Measurements from ENCODE around the gene ZBTB40.

Gene ZBTB40

DNA sequence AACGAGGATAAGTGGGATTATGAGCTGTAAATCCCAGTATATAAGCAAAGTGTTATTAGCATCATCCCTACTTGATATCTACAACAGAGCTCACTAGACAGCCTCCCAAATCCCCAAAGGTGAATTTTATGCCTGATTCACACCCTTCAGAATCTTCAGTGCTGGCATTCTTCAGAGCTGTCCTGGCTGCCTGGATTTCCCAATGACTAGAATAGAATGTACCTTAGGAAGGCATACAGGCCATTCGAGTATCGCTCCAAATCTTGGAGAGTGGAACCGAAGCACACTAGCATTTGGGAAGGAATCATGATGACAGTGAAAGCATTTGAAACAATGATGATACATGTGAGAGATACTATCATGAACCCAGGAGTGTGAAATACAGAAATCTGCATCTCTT is 22.3 kb downstream of the ZBTB40 start:
- no peak for DNase-seq

- DNase-seq, result no peak
These were observed 24.9 kb downstream of the ZBTB40 start for GRCh38 chr1:22476566-22476965.

DNA sequence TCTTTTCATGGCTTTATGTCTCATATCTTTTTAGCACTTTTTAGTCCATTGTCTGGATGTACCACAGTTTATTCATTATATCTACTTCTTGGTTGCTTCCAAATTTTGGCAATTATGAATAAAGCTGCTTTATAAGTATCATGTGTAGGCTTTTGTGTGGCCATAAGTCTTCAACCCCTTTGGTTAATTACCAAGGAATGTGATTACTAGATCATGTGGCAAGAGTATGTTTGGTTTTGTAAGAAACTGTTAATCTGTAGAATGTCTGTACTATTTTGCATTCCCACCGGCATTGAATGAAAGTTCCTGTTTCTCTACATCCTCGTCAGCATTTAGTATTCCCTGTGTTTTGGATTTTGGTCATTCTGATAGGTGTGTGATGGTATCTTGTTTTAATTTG is 31.5 kb downstream of the ZBTB40 start:
- no peak for DNase-seq

DNA sequence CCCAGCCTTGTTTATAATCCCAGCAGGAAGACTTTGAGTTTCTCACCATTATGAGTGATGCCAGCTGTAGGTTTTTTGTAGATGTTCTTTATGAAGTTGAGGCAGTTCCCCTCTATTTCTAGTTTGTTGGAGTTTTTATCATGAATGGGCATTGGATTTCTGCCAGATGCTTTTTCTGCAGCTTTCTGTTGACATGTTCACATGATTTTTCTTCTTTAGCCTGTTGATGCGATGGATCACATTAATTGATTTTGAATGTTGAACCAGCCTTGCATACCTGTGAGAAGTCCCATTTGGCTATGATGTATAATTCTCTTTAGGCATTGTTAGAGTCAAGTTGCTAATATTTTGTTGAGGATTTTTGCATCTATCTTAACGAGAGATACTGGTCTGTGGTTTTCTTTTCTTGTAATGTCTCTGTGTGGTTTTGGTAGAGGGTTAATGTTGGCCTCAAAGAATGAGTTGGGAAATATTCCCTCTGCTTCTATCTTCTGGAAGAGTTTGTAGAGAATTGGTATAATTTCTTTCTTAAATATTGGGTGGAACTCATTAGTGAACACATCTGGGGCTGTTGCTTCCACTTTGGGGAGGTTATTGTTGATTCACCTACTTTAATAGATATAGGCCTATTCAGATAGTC is 33.2 kb downstream of the ZBTB40 start:
- DNase-seq, result peak in 1 of 2 experiments; percentile 17

GRCh38 chr1:22485431-22485830 is 33.8 kb downstream of the ZBTB40 start:
- peak in 1 of 2 experiments; percentile 30 for DNase-seq

DNA sequence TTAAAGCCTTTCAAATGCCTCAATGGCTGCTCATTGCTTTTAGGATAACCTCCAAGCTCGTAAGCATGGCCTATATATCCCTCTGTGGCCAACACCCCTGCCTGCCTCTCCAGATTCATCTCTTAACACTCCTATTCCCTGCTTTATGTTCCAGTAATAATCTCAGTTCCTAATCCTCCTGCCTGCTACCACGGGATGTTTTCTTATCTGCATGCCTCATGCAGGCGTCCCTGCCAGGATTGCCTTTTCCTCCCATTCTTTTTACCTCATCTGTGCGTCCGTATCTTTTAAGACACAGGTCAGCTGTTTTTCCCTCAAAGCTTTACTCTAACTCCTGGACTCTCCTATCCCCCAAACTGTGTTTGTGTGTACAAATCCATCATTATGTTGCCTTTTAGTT is 36.1 kb downstream of the ZBTB40 start:
- no peak for DNase-seq

- no peak for DNase-seq
These were observed 36.7 kb downstream of the ZBTB40 start for GRCh38 chr1:22488319-22488718.

- DNase-seq, result no peak
These were observed 37.6 kb downstream of the ZBTB40 start for GRCh38 chr1:22489278-22489677.

GRCh38 chr1:22489823-22490222 is 38.2 kb downstream of the ZBTB40 start:
- peak; percentile 28 to 45 for DNase-seq

DNA sequence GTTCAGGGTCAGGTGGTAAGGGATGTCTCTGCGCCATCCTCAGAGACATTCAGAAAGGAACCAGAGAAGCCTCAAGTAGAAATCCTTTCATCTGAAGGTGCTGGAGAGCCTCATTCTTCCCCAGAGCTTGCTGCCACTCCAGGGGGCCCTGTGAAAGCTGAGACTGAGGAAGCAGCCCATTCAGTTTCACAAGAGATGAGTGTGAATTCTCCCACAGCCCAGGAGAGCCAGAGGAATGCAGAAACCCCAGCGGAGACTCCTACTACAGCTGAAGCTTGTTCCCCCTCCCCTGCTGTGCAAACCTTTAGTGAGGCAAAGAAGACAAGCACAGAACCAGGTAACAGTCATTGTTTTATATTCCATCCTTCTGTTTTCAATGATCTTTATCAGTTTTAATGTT is 38.7 kb downstream of the ZBTB40 start:
- no peak for DNase-seq

GRCh38 chr1:22491995-22492715 is 40.5 kb downstream of the ZBTB40 start:
- no peak for DNase-seq

DNA sequence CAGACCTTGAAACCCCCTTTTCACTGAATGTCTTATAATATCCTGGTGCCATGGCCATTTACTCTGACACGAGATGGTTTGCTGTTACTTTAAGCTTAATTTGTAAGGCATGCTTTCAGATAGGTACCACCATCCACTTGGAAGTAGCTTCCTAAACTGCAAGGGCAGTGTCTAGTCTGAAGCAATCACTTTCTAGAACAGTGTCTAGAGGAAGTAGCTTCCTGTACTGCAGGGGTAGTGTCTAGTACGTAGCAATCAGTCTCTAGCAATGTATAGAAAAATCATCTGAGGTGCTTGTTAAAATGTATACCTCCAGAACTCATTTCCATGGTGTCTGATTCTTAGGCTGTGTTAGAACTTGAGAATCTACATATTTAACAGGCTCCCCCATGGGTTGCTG is 42.5 kb downstream of the ZBTB40 start:
- peak; percentile 32 to 55 for DNase-seq

DNA sequence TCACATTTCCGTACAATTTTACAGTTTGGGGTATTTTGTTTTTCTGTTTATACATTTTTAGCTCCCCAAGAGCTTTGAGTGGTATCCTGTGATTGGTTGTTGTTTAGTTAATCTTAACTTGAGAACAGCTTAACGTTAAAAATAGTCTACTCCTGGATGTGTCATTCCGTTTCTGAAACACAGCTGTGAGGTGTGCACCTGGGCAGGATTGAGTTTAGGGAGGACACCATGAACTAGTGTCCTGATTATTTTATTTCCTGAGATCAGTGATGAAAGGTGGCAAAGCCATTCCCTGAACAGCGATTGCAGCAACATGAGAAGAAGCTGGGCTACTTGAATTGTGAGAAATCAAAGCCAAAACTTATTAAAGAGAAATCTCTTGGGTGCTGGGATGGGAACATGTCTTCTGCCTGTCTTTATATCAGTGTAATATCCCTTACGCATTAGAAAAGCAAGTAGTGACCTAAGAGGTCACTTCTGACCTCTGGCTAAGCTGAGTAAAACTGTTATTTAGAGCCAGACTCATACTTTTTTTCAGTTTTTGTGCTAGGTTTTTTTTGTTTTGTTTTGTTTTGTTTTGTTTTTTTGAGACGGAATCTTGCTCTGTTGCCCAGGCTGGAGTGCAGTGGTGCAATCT is 43.4 kb downstream of the ZBTB40 start:
- DNase-seq, result no peak

- DNase-seq, result no peak
These were observed 45.0 kb downstream of the ZBTB40 start for GRCh38 chr1:22496536-22497160.

DNA sequence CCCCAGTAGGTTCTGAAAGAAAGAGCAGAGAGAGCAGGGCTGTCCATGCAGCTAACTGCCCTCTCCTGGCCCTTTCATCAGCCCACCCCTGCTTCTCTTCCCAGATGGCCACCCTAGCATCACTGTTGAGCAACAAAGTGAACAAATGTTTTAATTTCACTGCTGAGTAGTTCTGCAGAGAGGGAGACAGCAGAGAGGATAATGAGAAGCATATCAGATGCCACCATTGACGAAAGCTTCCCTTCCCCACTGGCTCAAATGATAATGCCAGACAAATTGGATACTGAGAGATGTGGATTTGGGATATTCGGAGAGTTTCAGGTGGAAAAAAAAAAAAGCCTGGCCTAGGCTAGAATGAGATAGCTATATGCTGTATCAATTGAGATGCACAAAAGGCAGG is 46.8 kb downstream of the ZBTB40 start:
- DNase-seq, result no peak

- no peak for DNase-seq
These were observed 48.4 kb downstream of the ZBTB40 start for GRCh38 chr1:22500058-22500457.

DNA sequence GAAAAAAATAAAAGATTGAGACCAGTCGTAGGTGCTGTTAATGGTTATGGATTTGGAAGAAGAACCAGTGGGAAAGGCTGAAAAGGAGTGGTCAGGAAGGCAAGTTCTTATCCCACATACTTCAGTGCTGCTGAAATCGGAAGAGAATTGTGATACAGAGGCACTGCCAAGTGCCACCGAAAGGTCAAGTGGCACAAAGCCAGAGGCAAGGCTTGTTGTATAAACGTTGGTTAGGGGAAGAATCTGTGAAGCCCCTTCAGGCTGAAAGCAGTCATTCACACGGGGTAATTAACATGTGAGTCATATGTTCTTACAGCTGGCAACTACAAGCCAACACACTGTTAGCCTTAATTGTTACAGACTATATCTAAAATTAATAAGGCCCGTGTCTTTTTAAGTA is 48.8 kb downstream of the ZBTB40 start:
- no peak for DNase-seq

- no peak for DNase-seq
These were observed 50.6 kb downstream of the ZBTB40 start for GRCh38 chr1:22502202-22502601.

DNA sequence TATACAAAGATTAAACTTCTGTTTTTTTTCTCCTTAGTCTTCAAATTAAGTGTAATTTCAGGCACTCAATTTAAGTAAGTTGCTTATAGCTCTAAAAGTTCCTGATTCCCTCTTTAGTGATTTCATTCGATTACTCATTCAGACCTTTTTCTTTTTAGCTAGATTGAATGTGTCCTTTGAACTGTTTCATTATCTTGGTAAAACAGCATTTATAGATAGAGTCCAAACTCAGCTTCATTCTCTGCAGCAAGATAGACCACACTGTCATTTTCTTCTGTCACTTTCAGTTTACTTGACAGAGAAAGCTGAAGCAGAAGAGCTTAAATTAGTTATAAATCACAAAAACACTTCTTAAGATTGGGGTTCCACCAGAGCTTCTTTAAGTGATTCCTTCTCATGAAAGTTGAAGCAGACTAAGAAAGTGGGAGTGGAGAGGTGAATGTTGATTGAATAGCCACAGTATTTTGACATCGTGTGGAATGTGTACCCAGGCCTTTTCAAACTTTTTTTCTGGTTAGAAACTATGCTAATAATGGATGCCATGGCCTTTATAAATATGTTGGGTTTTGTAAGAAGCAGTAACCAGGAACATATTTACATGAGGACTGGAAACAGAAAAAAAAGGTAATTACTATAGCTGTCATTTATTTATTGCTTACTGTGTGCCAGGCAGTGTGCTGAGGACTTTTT is 52.2 kb downstream of the ZBTB40 start:
- no peak for DNase-seq

GRCh38 chr1:22506130-22506692 is 54.6 kb downstream of the ZBTB40 start:
- DNase-seq, result no peak

DNA sequence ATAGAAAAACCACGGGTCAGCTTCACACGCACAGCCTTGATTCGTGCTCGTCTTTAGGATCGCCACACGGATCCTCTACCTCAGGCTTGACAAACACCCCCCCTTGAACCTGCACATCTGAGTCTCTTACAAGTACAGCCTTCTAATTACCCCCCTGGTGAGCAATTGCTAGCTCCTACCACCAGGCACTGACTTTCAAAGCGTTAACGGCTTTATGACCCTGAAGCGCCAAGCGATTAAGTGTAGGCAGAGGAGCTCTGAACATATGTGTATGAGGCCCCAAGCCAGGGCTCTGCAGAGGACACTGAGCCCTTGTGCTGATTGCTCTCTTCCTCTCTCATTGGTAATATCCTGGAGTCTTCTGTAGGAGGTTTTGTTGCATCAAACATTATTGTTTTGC is 55.9 kb downstream of the ZBTB40 start:
- no peak for DNase-seq

DNA sequence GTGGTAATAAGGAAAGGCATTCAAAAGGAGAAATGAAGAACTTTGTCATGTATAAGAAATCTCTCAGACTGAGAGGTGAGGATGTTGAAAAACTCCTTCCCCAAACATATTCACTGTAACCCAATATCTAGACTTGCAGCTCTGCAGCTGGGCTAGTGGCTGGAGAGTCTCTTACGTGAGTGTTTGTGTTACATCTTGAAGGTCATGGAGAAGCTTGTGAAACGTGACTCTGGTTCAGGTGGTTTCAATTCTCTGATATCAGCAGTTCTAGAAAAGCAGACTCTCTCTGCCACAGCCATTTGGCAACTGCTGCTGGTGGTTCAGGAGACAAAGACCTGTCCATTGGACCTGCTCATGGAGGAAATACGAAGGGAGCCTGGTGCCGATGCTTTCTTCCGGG is 56.7 kb downstream of the ZBTB40 start:
- DNase-seq, result no peak

DNA sequence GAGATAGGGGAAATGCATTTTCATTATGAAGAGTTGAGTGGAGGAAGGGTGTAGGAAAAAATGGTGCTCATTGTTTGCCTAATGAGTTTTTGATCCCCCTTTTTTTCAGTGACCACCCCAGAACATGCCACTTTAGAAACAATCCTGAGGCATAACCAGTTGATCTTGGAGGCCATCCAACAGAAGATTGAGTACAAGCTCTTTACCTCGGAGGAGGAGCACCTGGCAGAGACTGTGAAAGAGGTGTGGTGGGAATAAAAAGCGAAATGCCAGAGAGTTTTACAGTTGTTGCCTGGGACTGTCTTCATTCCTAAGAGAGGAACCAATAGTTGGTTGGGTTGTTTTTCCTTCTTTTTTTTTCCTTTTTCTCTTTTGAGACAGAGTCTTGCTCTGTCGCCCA is 57.3 kb downstream of the ZBTB40 start:
- no peak for DNase-seq
